ENCODE data around the gene NDUFB6.
"Not testable (repeated sequence)": the region's sequence is repeated elsewhere in the genome, so short reads cannot be mapped to it uniquely, and the experiment has no call there.

The NDUFB6 gene

DNA sequence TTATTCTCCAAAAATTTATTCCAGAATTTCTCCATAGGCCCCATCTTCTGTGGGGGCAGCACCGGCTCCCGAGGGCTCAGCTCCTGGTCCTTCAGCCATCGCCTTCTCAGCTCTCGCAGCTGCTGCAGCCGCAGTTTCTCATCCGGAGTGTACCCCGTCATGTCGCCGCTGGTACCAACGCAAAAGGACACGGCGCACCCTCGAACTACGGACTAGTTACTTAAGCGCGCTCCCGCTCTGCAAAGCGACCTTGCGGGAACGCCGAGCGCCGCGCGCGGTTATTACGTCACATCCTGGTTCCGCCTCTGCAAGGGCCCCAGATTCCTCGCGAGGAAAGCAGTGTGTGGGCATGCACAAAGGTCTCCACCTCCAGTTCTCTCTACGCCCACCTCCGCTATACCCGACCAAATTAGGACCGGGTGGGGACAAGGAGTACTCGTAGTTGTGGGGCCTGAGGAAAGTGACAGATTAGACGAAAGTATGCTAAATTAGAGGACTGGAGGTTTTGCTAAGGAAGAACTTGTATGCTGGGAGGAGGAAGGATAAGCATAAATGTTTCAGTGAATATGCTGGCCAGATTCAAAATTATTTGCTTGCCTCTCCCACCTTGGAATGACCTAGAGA lies at the start of gene NDUFB6:
TSS of gene NDUFB6 (minus strand) at position 260 of the 624 bp plus-strand sequence. CDS start at position 161, 99 bp downstream.
- DNase-seq: peak; percentile 93

DNA sequence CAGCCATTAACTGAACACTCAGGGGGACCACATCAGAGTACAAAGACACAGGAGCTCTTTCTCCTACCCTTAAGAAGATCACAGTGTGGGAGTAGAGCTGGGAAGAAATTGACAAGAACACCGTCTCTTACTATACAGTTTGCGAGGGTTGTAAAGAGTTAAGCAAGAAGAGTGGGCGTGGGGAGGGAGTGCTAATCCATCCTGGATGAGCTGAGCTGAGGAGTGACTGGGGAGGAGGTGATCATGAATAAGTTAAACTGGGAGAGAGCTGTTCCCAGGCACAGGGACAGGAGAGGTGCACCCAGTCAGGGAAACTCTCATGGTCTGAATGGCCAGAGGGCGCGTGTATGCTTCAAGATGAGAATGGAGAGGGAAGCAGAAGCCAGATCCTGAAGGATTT lies 45.3 kb upstream of the NDUFB6 start:
- DNase-seq: no peak

- no peak for DNase-seq
These were observed 33.9 kb upstream of the NDUFB6 start for GRCh38 chr9:32606811-32607210.

DNA sequence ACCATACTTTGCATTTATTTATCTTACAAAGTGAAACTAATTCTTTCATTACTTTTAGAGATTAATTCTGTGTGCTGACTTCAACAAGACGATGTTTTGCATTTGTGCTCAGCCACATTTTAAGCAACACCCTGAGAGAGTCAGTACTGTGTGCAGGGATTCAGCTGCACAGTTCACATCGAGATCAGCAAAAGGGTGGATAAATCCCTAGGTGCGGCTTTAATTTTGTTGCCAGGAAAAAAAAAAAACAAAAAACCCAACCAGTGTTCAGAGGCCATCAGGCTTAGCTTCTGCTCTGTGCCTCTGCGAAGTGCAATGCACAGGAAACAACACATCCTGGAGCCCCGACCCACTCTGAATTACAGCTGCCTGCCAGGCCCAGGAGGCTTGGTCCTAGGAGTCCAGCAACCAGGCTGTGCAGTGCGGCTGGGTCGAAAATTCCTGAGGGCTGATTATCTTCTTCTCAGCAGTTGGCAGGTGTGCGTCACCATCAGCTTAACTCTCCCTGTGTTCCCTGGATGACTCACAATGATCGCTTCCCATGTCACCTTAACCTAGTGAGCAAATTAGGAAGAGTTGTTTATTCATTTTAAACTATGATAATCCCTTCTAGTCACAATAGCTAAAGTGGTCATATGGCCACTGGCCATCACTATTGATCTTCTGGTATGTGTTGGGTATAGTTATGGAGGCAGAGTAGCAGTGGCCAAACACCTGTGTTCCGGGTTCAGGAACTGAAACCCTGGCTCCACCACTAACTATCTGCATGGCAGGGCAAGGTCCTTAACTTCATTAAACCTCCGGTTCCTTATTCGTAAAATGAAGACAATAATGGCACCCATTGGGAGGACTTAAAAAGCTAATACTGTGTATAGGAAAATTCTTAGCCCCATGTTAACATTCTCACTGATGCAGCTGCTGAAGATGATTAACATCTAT lies 31.2 kb upstream of the NDUFB6 start:
- DNase-seq: no peak

DNA sequence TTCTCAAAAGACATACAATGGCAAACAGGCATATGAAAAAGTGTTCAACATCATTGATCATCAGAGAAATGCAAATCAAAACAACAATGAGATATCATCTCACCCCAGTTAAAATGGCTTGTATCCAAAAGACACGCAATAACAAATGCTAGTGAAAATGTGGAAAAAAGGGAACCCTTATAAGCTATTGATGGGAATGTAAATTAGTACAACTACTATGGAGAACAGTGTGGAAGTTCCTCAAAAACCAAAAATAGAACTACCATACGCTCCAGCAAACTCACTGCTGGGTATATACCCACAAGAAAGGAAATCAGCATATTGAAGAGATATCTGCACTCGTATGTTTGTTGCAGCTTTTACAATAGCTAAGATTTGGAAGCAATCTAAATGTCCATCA lies 26.1 kb upstream of the NDUFB6 start:
- DNase-seq: not testable (repeated sequence)

DNA sequence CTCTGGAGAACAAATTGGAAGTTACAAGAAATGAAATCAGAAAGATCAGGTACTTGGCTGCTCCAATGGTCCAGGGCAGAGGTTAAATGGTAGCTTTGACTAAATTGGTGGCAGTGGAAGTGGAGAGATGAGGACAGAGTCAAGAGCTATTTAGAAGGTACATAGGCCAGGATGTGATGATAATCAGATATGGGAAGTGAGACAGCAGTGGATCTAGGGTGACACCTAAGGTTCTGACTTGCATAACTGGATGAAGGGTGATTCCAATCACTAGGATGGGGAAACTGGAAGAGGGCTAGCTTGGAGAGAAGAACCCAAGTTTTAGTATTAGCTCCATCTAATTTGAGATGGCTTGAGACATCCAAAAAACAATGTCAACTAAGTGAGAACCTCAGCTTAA lies 24.0 kb upstream of the NDUFB6 start:
- DNase-seq: no peak

GRCh38 chr9:32596096-32596865 lies 23.3 kb upstream of the NDUFB6 start:
- no peak for DNase-seq

DNA sequence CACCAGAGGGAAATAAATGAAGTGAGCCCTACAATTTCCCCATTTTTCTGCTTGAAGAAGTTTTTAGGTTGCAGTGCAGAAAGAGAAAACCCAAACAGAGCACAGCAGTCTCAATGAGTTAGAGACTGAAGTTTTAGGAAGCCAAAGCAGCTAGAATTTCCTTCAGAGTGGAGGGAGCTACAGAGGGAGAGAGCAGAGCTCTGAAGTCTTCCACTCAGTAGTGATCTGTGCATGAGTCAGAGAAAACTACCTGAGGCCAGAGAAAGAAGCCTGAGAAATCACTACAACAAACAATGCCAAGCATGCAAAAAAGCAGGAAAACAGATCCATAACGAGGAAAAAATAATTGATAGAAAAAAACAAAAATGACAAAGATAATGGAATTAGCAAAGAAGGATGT lies 17.9 kb upstream of the NDUFB6 start:
- no peak for DNase-seq

GRCh38 chr9:32590476-32590875 lies 17.5 kb upstream of the NDUFB6 start:
- no peak for DNase-seq

GRCh38 chr9:32589083-32589723 lies 16.2 kb upstream of the NDUFB6 start:
- peak; percentile 6 for DNase-seq

- no peak for DNase-seq
These were observed 14.9 kb upstream of the NDUFB6 start for GRCh38 chr9:32587901-32588300.

- DNase-seq: no peak
These were observed 11.8 kb upstream of the NDUFB6 start for GRCh38 chr9:32584784-32585183.

GRCh38 chr9:32581512-32582143 lies 8.7 kb upstream of the NDUFB6 start:
- peak; percentile 55 for DNase-seq

DNA sequence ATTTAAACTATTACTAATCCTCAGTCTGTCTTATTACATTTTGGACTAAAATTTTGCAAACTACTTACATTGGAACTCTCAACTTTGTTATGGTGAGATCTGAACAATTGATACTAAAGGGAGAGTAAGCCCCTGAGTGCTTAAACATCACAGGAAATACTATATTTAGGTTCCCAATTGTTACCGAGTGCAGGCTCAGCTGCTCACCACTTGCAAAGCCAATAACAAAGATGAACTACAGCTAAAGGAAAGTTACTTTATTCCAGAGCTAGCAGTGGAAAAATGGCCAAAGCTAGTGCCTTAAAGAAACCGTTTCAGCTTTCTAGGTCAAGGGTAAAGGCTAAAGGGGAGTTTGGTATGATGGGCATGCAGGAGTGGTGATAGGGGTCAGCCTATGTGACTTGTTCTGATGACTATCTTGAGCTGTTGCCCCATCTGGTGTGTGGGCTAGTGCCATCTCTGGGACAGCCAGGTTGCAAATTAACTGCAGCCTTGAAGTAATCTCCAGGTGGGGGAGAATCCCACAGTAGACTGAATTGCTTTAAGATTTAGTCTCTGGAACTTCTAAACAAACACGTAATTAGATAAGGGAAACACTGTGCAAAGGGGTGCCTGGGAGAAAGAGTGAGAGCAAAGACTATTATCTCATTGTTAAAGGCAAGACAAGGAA lies 7.8 kb upstream of the NDUFB6 start:
- DNase-seq: no peak

GRCh38 chr9:32579706-32580331 lies 6.9 kb upstream of the NDUFB6 start:
- peak; percentile 20 for DNase-seq

GRCh38 chr9:32578976-32579375 lies 6.0 kb upstream of the NDUFB6 start:
- DNase-seq: no peak

GRCh38 chr9:32577316-32577715 lies 4.4 kb upstream of the NDUFB6 start:
- DNase-seq: no peak

DNA sequence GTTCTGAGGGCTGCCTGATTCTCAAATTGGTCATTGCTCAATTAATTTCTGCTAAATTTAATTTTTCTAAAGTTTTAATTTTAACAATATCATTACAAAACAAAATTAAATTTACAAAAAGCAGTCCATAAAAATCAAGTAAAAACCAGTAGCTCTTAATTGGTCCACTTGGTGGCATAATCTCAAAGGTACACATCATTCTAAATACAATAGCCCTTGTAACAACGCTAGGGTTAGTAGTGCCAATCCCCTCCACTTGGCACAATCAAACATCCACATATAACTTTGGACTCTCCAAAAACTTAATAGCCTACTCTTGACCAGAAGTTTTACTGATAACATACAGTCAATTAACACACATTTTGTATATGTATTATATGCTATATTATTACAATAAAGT lies 1.9 kb upstream of the NDUFB6 start:
- no peak for DNase-seq

GRCh38 chr9:32573821-32574220 lies 862 bp upstream of the NDUFB6 start:
- no peak for DNase-seq

- peak; percentile 37 for DNase-seq
These were observed 725 bp downstream of the NDUFB6 start for GRCh38 chr9:32571969-32572899.

Data from KG1 (cell line).